OCI-LY7 (cell line): Measurements from ENCODE around the gene ZNF536. TPM values are rescaled to one million over a fixed set of nuclear protein-coding genes. Genes with fewer than 3 reads are reported as not detected.

ENCODE experiments used
- BruUV-seq: library from RNA; stranded (reverse); fragments of 400-500 nt; replicated peaks from 2 replicates; lab custom pipeline; 2021; lab: Mats Ljungman, UMichigan
- CTCF ChIA-PET: fragments of 300-600 bp; sonication (Branson Sonifier 250); formaldehyde crosslinking; loops from one replicate; lab custom pipeline; 2022; ENCODE audit warnings: antibody characterized with exemption; ENCODE audit not compliant: unreplicated experiment; lab: Charles Lee
- POLR2A ChIA-PET: fragments of 300-600 bp; sonication (Branson Sonifier 250); formaldehyde crosslinking; loops from one replicate; lab custom pipeline; 2022; ENCODE audit warnings: antibody characterized with exemption; lab: Charles Lee
- DNase-seq: peaks from one replicate; pipeline ENCODE4 v3.0.0-alpha.2; 2015; ENCODE audit warnings: low spot score
- H2AFZ ChIP-seq: fragments of 200-600 bp; sonication (generic), shearing (Covaris generic); 2 replicates; pipeline ENCODE4 v1.6.1; 2014; ENCODE audit warnings: mild to moderate bottlenecking, antibody characterized with exemption, low read length, moderate library complexity
- H3K27ac ChIP-seq: fragments of 200-600 bp; sonication (generic); 2 replicates; pipeline ENCODE4 v1.5.1; 2014; ENCODE audit warnings: mixed run types, low read depth, mild to moderate bottlenecking, moderate library complexity, low read length, inconsistent platforms; ENCODE audit not compliant: poor library complexity, severe bottlenecking
- H3K36me3 ChIP-seq: fragments of 200-600 bp; sonication (generic); 2 replicates; pipeline ENCODE4 v1.6.1; 2014; ENCODE audit warnings: mild to moderate bottlenecking, antibody characterized with exemption, low read length, moderate library complexity, mixed read lengths; ENCODE audit not compliant: insufficient read depth
- H3K4me1 ChIP-seq: fragments of 200-600 bp; sonication (generic); 2 replicates; pipeline ENCODE4 v1.5.1; 2014; ENCODE audit warnings: mild to moderate bottlenecking, low read length; ENCODE audit not compliant: insufficient read depth, poor library complexity, severe bottlenecking
- H3K4me2 ChIP-seq: fragments of 200-600 bp; sonication (generic); 2 replicates; pipeline ENCODE4 v1.6.1; 2014; ENCODE audit warnings: mild to moderate bottlenecking, low read length
- H3K4me3 ChIP-seq: fragments of 200-600 bp; sonication (generic); 2 replicates; pipeline ENCODE4 v1.5.1; 2014; ENCODE audit warnings: mild to moderate bottlenecking, low read depth, low read length; ENCODE audit not compliant: poor library complexity, severe bottlenecking
- H3K79me2 ChIP-seq: fragments of 200-600 bp; sonication (generic); 2 replicates; pipeline ENCODE4 v1.6.1; 2016; ENCODE audit warnings: low read depth, mild to moderate bottlenecking, low read length, moderate library complexity, mixed read lengths; ENCODE audit not compliant: insufficient read depth
- H3K9me2 ChIP-seq: fragments of 200-600 bp; sonication (generic); 2 replicates; pipeline ENCODE4 v1.6.1; 2016; ENCODE audit warnings: mild to moderate bottlenecking, low read length, mixed read lengths; ENCODE audit not compliant: insufficient read depth
- H3K9me3 ChIP-seq: fragments of 200-600 bp; sonication (generic); 2 replicates; pipeline ENCODE4 v1.6.1; 2014; ENCODE audit warnings: mild to moderate bottlenecking, mixed run types, low read length, mixed read lengths
- H4K20me1 ChIP-seq: fragments of 200-600 bp; sonication (generic); 2 replicates; pipeline ENCODE4 v1.6.1; 2014; ENCODE audit warnings: mild to moderate bottlenecking, antibody characterized with exemption, low read length, moderate library complexity, mixed read lengths; ENCODE audit not compliant: insufficient read depth
- EZH2phosphoT487 ChIP-seq: fragments of 200-600 bp; sonication (generic); IDR thresholded peaks from 2 replicates; pipeline ENCODE4 v1.6.1; 2018; ENCODE audit warnings: low read depth, borderline replicate concordance, mild to moderate bottlenecking, mixed run types, antibody characterized with exemption, low read length, moderate library complexity, mixed read lengths
- intact Hi-C: fragments of 100-400 bp; cut with micrococcal nuclease; formaldehyde crosslinking; loops from one replicate; pipeline ENCODE4 v1.10.0; 2022; ENCODE audit not compliant: unreplicated experiment
- total RNA-seq, 2 experiments: library from RNA; depleted of rRNA in 1 of 2; stranded (reverse); fragments of >200 nt in 1 of 2; shearing (Covaris generic) in 1 of 2; gene quantifications; 2 replicates each; pipeline ENCODE4 v1.2.3, GENCODE V29; 2014 to 2022
- TF ChIP-seq, protein P1 (sequence below): fragments of 200-600 bp; sonication (generic); conservative IDR thresholded peaks from 2 replicates; pipeline ENCODE4 v1.5.1; 2014; ENCODE audit warnings: mild to moderate bottlenecking, antibody characterized with exemption, low read length, moderate library complexity, mixed read lengths

Gene ZNF536
- total RNA-seq, 2 experiments from 2014 or later = 0.06 to 0.30 TPM

GRCh38 chr19:30442674-30443073, 70.5 kb downstream of the ZNF536 start:
- no peak overlapping the region for H3K4me3 ChIP-seq
- intact Hi-C loops = no loop called here
- no peaks in the 10 kb centered on the region for H3K36me3 ChIP-seq
- CTCF ChIA-PET = no interaction called here
- H3K79me2 ChIP-seq = no peaks in the 10 kb centered on the region
- H3K27ac ChIP-seq = no peak overlapping the region
- no peak overlapping the region for H2AFZ ChIP-seq
- H3K4me2 ChIP-seq = no peak overlapping the region
- no peaks in the 10 kb centered on the region for H4K20me1 ChIP-seq
- BruUV-seq = no TSS peak
- POLR2A ChIA-PET = interaction anchor here (0.5 kb wide), 1 partner anchor 598 kb away, joined by 3 read pairs; no protein-coding TSS in a partner anchor
- H3K9me3 ChIP-seq = no peaks in the 10 kb centered on the region
- TF ChIP-seq EZH2phosphoT487 = no peak
- TF ChIP-seq, protein P1, sequence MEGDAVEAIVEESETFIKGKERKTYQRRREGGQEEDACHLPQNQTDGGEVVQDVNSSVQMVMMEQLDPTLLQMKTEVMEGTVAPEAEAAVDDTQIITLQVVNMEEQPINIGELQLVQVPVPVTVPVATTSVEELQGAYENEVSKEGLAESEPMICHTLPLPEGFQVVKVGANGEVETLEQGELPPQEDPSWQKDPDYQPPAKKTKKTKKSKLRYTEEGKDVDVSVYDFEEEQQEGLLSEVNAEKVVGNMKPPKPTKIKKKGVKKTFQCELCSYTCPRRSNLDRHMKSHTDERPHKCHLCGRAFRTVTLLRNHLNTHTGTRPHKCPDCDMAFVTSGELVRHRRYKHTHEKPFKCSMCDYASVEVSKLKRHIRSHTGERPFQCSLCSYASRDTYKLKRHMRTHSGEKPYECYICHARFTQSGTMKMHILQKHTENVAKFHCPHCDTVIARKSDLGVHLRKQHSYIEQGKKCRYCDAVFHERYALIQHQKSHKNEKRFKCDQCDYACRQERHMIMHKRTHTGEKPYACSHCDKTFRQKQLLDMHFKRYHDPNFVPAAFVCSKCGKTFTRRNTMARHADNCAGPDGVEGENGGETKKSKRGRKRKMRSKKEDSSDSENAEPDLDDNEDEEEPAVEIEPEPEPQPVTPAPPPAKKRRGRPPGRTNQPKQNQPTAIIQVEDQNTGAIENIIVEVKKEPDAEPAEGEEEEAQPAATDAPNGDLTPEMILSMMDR = no peak
- H3K9me2 ChIP-seq = no peaks in the 10 kb centered on the region
- H3K4me1 ChIP-seq = no peaks in the 10 kb centered on the region
- no peak for DNase-seq

GRCh38 chr19:30443531-30444252, 71.5 kb downstream of the ZNF536 start:
- Histone ChIP-seq H3K79me2 (no peaks in the 10 kb centered on the region), H3K9me3 (no peaks in the 10 kb centered on the region), H3K4me2 (no peak overlapping the region), H3K4me1 (no peaks in the 10 kb centered on the region), H4K20me1 (no peaks in the 10 kb centered on the region), H2AFZ (no peak overlapping the region), H3K27ac (no peak overlapping the region), H3K36me3 (no peaks in the 10 kb centered on the region), H3K9me2 (no peaks in the 10 kb centered on the region), H3K4me3 (no peak overlapping the region)
- intact Hi-C loops = no loop called here
- TF ChIP-seq, protein P1 = no peak
- no peak for TF ChIP-seq EZH2phosphoT487
- ChIA-PET CTCF (no interaction called here), POLR2A (no interaction called here)
- no peak for DNase-seq
- no TSS peak for BruUV-seq

DNA sequence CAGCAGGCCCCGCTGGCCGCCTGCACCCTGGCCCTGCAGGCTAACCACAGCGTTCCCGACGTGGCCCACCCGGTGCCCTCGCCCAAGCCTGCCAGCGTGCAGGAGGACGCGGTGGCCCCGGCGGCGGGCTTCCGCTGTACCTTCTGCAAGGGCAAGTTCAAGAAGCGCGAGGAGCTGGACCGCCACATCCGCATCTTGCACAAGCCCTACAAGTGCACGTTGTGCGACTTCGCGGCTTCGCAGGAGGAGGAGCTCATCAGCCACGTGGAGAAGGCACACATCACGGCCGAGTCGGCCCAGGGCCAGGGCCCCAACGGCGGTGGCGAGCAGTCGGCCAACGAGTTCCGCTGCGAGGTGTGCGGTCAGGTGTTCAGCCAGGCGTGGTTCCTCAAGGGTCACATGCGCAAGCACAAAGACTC, 72.1 kb downstream of the ZNF536 start:
- no peak overlapping the region for H3K4me3 ChIP-seq
- no peaks in the 10 kb centered on the region for H3K4me1 ChIP-seq
- ChIA-PET CTCF (no interaction called here), POLR2A (no interaction called here)
- H3K9me3 ChIP-seq = no peaks in the 10 kb centered on the region
- no peaks in the 10 kb centered on the region for H3K79me2 ChIP-seq
- H3K36me3 ChIP-seq = no peaks in the 10 kb centered on the region
- H2AFZ ChIP-seq = no peak overlapping the region
- TF ChIP-seq EZH2phosphoT487 = no peak
- TF ChIP-seq, protein P1 = no peak
- no peak overlapping the region for H3K27ac ChIP-seq
- no TSS peak for BruUV-seq
- no peaks in the 10 kb centered on the region for H4K20me1 ChIP-seq
- intact Hi-C loops = no loop called here
- H3K9me2 ChIP-seq = no peaks in the 10 kb centered on the region
- DNase-seq = no peak
- H3K4me2 ChIP-seq = no peak overlapping the region
